ENCODE measurements around the gene DLGAP4.

- TF ChIP-seq POLR2A (IDR thresholded peaks at IDR 0.05; ENCODE audit: low read depth, low read length) (no peak), TAF1 (IDR thresholded peaks at IDR 0.05; ENCODE audit: borderline replicate concordance, low read depth, low read length) (no peak)
Observed at GRCh38 chr20:36541768-36542488, 235.8 kb downstream of the DLGAP4 start.
